Smooth muscle cell of the brain vasculature (primary cell): ENCODE measurements around the gene ANKRD13B.

Experiments used
- DNase-seq: peaks from one replicate; pipeline ENCODE4 v3.0.0-alpha.2; 2012; ENCODE audit warnings: low read depth, low spot score

ANKRD13B gene

DNA sequence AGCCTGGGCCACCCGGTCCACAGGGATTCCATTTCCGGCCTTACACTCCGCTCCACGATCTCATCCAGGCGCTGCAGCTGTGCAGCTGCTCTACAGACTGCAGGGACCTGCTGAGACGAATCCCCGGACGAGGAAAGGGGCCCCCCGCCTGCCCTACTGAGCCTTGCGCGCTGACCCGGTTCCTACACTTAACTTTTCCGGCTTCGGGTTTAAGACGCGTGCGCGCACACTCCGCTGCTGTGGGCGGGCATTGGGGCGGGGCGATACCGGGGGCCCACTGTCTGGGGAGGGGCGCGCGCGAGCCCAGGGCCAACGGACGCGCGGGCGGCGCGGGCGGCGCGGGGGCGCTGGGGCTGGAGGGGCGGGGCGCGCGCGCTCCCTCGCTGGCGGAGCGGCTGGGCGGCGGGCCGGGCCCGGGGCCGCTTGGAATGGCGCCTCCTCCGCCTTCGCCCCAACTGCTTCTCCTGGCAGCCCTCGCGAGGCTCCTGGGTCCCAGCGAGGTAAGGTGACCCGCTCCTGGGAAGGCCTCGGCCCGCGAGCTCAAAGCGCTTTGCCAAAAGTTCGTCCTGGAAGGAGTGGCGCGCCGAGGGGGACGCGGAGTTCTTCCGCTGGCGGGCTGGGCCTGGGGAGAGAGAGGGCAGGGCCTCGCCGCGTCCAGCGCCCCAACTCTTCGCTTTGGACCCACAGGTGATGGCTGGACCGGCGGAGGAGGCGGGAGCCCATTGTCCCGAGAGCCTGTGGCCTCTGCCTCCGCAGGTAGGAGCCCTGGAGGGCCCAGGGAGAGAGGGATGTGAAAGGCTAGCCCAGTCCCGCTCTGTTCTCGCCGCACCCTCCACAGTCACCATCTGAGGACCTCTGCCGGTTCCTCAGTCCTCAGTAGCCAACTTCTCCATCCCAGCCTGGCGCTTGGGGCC is 24.3 kb upstream of the ANKRD13B start, which contains the start of gene TP53I13:
Gene TP53I13 (plus strand): TSS at position 371 of the 914 bp plus-strand sequence. CDS start 58 bp downstream, at position 429.
- DNase-seq: no peak

DNA sequence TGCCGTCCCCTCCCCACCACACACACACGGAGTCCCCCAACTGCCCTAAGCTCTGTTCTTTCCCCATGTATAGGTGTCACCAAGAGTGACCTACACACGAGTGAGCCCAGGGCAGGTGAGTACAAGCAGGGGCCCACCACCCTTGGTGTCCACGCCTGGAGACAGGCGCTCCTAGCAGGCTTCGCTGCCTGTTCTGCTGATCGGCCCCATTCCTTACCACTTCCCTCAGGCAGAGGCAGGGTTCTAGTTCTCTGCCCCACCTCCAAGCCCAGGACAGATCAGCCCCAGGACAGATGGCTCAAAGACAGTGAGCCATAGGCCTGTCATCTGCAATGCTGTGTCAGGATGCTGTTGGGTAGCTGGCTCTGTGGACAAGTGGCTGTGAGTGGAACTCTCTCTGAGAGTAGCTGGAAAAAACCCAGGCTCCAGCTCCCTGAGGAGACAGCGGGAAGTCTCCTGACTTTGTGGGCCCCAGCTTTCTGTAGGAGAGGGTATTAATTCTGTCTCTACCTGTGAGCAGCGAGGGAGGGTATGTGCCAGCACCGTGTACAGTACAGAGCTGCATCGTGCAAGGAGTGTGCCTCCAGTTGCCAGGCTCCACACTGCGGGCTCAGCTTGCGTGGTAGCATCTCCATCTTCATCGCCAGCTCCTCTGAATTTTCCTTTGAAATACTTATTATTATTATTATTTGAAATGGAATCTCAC is 23.5 kb upstream of the ANKRD13B start:
- no peak for DNase-seq

DNA sequence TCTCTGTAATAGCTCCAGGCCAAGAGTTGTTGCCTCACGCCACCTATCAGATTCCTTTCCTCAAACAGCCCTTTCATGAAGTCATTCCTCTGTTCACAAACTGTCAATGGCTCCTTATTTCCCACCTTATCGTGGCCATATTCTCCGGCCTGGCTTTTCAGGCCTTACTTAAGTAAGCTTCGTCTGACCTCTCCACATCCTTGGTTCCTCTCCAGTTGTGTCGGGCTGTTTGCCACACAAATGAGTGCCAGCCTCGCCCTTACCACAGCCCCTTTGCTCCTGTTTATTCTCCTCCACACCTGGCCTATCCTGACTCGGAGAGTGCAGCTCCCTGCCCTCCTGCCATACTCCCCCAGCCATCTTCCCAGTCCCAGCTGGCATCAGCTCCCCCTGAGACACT is 22.4 kb upstream of the ANKRD13B start:
- DNase-seq: no peak

DNA sequence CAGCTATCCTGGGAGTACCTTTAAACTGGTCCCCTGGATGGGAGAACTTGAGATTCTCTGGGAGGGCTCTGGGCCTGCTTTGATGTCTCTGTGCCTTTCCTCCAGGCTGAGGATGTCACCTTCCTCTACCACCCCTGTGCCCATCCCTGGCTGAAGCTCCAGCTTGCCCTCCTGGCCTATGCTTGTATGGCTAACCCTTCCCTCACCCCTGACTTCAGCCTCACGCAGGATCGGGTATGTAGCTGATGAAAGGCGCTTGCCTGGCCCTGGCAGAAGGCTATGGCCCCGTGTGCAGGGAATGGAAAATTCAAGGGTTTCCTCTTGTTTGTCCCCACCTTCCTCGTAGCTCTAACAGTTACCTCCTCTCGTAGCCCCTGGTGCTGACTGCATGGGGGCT is 21.4 kb upstream of the ANKRD13B start:
- no peak for DNase-seq

DNA sequence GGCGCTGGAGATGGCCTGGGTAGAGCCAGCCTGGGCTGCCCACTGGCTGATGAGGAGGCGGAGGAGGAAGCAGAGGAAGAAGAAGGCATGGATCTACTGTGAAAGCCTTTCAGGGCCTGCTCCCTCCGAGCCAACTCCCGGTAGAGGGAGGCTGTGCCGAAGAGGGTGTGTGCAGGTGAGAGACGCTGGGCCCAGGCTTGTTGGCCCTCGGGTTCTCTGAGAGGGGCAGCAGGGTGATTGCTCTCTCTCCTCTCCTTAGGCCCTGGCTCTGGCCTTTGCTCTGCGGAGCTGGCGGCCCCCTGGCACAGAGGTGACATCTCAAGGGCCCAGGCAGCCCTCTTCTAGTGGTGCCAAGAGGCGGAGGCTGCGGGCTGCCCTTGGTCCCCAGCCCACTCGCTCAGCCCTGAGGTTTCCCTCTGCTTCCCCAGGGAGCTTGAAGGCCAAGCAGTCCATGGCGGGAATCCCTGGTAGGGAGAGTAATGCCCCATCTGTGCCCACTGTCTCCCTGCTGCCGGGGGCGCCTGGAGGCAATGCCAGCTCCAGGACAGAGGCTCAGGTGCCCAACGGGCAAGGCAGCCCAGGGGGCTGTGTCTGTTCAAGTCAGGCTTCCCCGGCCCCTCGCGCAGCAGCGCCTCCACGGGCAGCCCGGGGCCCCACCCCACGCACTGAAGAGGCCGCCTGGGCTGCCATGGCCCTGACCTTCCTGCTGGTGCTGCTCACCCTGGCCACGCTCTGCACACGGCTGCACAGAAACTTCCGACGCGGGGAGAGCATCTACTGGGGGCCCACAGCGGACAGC is 20.9 kb upstream of the ANKRD13B start:
- DNase-seq: no peak

DNA sequence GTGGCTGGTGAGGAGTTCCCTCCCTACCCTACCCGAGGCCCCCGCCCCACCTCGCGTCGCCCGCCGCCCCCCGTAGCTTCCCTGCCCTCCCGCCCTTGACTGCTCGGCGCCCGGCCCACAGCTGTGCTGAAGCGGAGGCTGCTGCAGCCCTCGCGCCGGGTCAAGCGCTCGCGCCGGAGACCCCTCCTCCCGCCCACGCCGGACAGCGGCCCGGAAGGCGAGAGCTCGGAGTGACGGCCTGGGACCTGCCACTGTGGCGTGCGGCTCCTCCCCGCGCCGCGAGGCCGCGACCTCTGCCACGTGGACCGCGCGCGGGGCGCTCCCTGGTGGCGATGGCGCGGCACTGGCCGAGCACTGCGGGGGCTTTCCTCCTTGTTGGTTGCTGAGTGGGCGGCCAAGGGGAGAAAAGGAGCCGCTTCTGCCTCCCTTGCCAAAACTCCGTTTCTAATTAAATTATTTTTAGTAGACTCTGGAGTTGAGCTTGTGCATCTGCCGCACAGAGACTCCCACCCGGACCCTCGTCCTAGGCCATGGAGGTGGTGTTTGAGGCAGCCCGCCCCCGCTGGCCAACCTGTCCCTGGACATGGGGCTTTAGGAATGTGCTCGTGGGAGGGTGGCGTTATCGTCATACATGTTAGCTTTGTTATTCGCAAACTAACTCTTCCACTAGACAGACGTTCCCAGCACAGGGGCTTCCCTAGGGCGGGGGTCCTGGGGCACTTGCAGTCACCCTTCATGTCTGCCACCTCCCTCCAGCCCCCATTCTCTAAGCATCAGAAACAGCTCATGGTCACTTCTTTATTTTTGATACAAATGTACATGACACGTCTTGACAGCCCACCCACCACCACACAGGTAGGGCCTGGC is 20.0 kb upstream of the ANKRD13B start:
- DNase-seq: no peak

DNA sequence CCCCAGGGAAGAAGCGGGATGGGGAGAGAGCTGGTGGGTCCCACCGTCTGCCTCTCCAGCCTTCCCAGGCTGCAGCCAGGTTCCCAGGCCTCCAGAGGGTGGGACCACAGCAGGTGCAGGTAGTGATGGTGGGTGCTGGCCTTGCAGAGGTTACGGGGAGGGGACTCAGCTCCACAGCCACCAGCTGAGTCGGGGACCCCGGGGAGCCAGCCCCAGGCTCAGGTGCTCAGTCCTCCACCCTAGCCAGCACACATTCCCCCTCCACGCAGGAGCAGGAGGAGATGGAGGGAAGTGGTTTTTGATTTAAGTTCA is 19.4 kb upstream of the ANKRD13B start:
- no peak for DNase-seq

DNA sequence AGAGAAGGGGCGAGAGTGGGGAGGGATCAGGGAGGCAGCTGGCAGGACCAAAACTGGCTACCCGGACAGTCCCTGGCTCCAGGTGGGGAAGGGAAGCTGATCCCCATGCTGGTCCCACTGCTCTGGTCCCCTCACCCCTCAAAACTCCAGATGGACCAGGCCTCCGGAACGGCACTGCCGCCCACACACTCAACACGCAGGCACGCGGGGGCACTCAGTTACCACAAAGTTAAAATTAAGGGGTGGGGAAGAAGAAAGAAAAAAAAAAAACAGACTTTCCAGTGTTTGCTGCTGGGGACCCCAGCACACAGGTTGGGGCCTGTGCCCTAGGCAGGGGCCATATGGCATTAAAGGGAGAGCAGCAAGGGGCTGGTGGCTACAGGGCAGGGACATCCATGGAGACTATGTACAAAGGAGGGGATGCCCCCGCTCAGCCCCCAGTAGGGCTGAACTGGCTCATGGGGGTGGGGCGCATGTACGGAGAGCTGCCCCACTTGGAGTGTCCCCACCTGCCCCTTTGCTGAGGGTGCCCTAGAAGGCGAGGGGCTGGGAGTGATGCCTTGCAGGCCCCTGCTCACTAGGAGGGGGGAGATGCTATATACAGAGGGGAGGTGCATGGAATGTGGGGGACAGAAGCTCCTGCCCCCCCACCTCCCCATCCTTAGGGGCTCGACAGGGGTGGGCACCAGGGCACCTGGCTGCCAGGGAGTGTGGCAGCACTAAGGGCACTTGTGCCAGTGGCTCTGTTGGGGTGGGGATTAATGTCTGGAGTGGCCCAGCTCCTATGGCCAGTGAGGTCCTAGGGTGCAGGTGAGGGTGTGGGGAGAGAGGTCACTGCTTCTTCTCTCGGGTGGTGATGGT is 18.8 kb upstream of the ANKRD13B start:
- no peak for DNase-seq

DNA sequence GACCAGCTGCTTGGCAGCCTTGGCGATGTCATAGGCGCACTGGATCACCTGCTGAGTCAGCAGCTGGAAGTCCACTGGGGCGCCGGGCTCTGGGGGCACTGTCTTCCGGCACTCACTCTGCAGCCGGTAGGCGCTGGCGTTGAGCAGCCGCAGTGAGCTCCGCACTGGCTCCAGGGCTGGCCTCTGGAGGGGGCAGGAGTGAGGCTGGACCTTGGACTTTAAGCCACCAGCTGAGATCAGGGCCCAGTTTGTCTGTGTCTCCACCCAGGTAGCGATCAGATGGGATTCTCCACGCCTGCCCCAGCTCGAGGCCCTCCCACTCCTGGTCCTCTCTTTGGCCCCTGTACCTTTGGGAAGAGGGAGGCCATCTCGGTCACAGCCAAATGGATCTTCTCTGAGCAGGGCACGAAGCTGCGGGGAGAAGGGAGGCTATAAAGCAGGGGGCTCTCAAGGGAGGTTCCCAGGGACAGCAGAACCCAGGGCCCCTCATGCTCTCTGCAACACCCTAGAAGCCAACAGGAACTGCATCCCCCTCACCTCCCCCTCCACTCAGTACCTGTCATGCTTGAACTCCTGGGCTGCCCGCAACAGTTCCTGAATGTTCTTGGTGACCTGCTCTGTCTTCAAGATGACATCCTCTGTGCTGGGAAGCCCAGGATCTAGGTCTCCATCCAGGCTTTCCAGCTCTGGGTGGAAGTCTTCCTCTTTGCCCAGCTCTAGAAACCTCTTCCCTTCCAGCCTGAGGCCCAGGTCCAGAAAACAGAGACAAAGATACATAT is 18.0 kb upstream of the ANKRD13B start:
- DNase-seq: no peak

DNA sequence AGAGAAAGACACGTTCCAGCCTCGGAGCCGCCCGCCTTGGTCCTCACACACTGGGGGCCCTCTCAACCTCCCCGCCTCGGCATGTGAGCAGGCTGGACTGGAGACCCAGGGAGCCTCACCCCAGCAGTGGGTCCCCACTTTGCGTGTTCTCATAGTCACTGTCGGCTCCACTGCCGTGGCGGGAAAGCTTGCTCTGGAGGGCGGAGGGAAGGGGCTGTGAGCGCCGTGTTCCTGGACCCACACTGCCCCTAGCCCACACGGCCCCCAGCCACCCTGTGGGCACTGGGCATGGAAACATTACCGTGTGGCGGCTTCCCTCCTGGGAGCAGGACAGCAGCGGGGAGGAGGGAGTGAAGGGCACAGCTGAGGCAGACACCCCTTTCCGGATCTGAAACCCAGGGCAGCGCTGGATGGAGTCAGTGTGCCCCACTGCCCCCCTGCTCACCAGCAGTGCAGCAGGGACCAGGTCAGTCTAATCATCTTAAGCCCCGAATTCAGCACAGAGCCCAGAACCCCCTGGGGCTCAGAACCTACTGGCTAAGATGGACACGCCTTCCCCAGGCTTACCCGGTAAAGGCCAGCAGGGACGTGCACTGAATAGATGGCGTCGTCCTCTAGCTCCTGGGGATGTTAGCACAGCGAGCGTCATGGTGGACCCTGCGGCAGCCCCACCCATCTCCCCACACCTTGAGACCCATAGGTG is 17.3 kb upstream of the ANKRD13B start:
- no peak for DNase-seq

DNA sequence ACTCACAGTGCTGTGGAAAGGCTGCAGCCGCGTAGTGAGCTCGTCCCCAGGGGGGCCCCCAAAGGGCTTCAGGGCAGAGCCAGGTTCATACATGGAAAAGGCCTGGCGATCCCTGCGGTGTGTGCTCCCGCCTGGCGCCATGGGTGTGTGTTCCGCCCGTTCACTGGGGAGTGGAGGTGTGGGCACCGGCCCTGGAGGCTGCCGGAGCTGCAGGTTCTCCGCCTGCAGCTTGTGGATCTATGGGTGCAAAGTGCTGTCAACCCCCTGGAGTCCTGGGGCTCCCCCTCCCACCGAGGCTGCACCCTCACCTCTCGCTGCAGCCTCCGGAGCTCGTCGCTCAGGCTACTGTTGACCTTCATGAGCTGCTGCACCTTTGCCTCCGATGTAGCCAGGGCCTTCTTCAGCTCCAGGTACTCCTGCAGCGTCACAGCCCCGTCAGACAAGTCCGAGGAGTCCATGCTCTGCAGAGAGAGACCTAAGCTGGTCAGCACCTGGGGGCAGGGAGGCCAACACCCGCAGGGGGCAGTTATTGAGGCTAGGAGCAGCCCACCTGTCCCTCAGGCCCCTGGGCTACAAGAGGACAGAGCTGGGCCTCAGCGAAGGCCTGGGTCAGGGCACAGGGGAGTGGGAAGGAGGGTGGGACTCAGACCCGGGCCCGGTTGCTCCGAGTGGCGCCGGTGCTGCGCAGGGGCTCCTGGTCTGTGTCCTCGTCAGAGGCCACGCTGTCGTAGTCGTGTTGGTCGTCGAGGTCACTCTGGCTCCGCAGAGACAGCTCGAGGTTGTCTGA is 16.5 kb upstream of the ANKRD13B start:
- DNase-seq: no peak

DNA sequence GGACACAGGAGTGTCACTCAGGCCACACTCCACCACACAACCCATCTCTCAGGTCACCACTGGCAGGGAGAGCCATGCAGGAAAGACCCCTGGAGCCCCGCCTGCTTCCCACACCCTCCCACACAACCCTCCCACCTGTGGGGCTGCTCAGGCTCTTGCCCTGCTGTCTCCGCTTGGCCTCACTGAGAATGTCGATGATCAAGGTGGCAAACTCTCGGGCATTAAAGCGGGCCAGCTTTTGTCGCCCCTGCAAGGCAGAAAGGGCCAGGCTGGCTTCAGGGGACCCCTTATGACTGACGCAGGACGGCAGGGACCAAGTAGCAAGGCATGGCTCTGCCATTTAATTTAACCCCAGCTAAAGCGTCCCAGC is 15.9 kb upstream of the ANKRD13B start:
- no peak for DNase-seq

DNA sequence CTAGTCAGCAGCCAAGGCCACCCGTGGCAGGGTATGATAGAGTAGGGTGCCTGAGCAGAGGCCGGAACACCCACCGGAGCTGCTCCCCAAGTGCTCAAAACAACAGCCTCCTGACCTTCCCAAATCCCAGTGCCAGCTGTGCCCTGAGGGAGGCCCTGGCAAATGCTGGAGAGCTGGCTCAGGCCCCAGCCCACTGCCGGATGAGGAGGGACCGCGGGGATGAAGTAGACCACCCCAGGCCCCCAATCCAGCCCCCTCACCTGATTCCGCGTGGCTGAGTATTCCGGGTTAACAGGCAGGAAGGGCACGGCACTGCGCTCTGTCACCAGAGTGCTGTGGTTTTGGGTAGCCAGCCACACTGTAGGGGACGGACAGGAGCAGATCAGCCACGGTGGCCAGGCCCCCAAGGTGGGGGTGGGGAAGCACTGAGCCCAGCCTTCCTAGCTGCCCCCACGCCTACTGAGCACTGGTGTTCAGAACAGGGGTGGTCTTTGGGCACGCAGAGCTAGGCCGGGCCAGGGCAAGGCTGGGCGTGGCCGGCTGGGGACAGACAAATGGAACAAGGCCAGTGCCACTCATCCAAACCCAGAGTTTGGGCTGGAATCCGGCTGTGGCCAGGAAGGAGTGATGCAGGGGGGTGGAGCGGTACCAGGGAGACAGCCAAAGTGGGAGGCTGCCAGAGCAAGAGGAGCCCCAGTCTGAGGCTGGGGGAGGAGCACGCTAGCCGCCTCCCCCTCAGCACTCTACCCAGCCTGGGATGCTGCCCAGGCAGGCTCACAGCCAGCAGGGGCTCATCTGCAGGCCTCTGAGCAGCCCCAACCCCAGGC is 15.3 kb upstream of the ANKRD13B start:
- no peak for DNase-seq

DNA sequence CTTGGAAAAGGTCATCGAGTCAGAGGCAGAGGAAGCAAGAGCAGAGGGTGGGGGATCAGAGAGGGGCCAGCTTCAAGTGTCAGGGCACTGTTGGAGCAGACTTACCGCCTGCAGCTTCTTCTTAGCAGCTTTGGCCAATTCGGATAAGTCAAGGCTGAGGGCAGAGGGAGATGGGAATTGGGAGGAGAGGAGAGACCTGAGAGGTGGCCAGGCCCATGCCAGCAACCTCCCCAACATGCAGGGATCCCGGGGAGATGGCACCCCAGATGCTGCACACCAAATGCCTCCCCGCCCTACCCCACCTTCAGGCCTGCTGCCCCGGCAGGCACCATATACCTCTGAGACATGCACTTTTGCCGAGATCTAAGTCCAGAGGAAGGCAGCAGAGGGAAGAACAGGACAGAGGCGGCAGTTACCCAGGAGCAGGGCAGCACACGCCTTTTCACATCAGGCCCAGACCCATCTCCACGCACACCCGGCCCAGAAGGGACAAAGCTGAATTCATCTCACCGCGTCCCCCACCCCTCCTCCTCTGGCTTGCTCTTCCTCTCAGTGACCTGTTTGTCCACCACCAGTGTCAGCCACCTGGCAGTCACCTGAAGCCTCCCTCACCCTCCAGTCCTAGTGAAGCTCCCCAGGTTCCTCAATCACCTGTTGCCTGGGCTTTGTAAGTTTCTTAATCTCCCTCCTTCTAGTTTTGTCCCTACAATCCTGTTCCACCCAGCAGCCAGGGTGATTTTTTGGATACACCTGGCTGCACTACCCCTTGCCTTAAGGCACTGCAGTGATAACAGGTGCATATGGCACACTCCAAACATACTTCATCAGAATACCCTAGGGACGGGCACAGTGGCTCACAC is 14.1 kb upstream of the ANKRD13B start:
- no peak for DNase-seq

DNA sequence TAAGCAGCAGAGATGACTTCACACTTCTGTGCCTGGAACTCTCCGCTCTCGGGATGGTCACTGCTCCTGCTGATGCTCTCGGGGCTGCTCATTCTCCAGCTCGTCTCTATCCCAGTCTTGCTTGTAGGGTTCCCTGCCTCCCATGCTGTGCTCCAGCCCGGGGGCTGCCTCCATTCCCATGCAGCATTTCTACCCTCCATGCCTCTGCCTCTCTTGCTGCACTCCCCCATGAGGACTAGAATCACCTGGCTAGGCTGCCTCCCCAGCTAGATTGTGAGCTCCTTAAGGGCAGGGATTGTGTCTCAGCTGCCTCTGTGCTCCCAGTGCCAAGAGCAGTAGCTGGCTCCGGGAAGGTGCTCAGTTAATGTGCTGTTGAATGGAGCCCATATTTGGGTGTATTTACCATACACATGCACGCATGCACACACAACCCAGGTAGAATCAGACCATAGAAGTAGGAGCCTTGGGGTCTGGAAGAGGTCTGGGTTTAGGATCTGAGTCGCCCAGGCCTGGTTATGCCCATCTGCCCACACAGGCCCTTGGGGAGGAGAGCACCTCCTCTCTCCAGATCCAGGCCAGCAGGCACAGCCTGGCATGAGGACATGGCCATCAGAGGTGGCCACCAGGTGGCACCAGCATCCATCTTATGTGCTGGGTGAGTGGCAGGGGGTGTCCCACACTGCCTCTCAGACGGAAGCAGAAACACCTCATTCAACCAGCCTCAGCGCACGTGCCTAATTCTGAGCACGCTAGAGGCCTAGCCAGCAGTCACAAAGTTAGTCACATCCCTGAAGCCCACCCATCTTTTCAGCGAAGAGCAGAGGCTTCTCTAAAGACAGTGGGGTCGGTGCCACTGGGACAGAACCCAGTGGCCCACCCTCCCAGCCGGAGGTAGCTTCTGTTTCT is 12.8 kb upstream of the ANKRD13B start:
- no peak for DNase-seq
